ENCODE data around the gene TLE7.

The TLE7 gene

GRCh38 chr16:71440669-71441347, 1.0 kb downstream of the TLE7 start:
- Histone ChIP-seq H3K4me1 (no peaks in the 10 kb centered on the region), H3K27ac (no peak overlapping the region), H3K36me3 (no peaks in the 10 kb centered on the region), H3K27me3 (no peaks in the 10 kb centered on the region), H3K9me3 (peaks cover 0 to 53% (median 48%) of the 10 kb centered on the region in 3 donors), H3K4me3 (no peak overlapping the region)
- no peak for TF ChIP-seq CTCF (IDR thresholded peaks at IDR 0.05)
- no peak for DNase-seq
- intact Hi-C loops (cut with DNase I; ENCODE audit: low total_unique reads): no loop called here

GRCh38 chr16:71439523-71439922, 2.3 kb downstream of the TLE7 start:
- DNase-seq: no peak
- H3K9me3 ChIP-seq: peaks cover 0 to 40% (median 35%) of the 10 kb centered on the region in 3 donors
- intact Hi-C loops (cut with DNase I; ENCODE audit: low total_unique reads): no loop called here
- H3K36me3 ChIP-seq: no peaks in the 10 kb centered on the region
- H3K27ac ChIP-seq: no peak overlapping the region
- H3K27me3 ChIP-seq: no peaks in the 10 kb centered on the region
- H3K4me1 ChIP-seq: no peaks in the 10 kb centered on the region
- TF ChIP-seq CTCF (IDR thresholded peaks at IDR 0.05): no peak
- no peak overlapping the region for H3K4me3 ChIP-seq

GRCh38 chr16:71436473-71436872, 5.4 kb downstream of the TLE7 start:
- Histone ChIP-seq H3K4me3 (no peak overlapping the region), H3K27me3 (peaks cover 0 to 5% of the 10 kb centered on the region in 2 donors), H3K36me3 (no peaks in the 10 kb centered on the region), H3K9me3 (peaks cover 0 to 10% (median 5%) of the 10 kb centered on the region in 3 donors), H3K27ac (no peak overlapping the region), H3K4me1 (no peaks in the 10 kb centered on the region)
- no peak for DNase-seq
- no peak for TF ChIP-seq CTCF (IDR thresholded peaks at IDR 0.05)
- intact Hi-C loops (cut with DNase I; ENCODE audit: low total_unique reads): no loop called here

- no peak overlapping the region for H3K4me3 ChIP-seq
- peaks cover 0 to 9% of the 10 kb centered on the region in 2 donors for H3K27me3 ChIP-seq
- H3K36me3 ChIP-seq: no peaks in the 10 kb centered on the region
- no peaks in the 10 kb centered on the region for H3K9me3 ChIP-seq
- H3K27ac ChIP-seq: no peak overlapping the region
- H3K4me1 ChIP-seq: no peaks in the 10 kb centered on the region
- TF ChIP-seq CTCF (IDR thresholded peaks at IDR 0.05): no peak
- intact Hi-C loops (cut with DNase I; ENCODE audit: low total_unique reads): no loop called here
- DNase-seq: no peak
Measured at GRCh38 chr16:71432906-71433305, 8.9 kb downstream of the TLE7 start.

- no peaks in the 10 kb centered on the region for H3K4me1 ChIP-seq
- no peaks in the 10 kb centered on the region for H3K36me3 ChIP-seq
- H3K4me3 ChIP-seq: no peak overlapping the region
- H3K27ac ChIP-seq: no peak overlapping the region
- H3K27me3 ChIP-seq: peaks cover 0 to 12% of the 10 kb centered on the region in 2 donors
- no peaks in the 10 kb centered on the region for H3K9me3 ChIP-seq
- intact Hi-C loops (cut with DNase I; ENCODE audit: low total_unique reads): no loop called here
- no peak for TF ChIP-seq CTCF (IDR thresholded peaks at IDR 0.05)
- DNase-seq: no peak
Measured at GRCh38 chr16:71431991-71432390, 9.9 kb downstream of the TLE7 start.

All from tibial artery (tissue), 4 donors.